GM21367 (cell line): ENCODE results near the gene RAET1E.

Source experiments
- ATAC-seq: cut with Tn5 transposase; IDR thresholded peaks from one replicate; pipeline ENCODE4 v1.9.1; 2021; ENCODE audit not compliant: unreplicated experiment

RAET1E gene

DNA sequence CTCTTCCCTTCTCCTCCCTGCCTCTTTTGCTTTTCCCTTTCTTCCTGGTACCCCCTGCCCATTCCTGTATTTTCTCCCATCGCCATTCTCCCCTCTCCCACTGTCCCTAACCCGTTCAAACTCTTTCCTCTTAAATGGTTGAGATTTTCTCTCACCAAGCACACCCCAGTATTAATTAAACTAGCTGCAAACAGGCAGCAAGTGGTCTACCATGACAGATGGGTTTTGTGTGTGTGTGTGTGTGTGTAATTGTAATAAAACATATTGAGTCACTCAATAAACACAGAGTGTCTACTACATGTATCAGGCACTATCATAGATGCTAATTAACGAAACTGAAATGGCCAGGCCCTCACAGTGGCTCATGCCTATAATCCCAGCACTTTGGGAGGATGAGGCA lies 6.7 kb downstream of the RAET1E start:
- no peak for ATAC-seq

DNA sequence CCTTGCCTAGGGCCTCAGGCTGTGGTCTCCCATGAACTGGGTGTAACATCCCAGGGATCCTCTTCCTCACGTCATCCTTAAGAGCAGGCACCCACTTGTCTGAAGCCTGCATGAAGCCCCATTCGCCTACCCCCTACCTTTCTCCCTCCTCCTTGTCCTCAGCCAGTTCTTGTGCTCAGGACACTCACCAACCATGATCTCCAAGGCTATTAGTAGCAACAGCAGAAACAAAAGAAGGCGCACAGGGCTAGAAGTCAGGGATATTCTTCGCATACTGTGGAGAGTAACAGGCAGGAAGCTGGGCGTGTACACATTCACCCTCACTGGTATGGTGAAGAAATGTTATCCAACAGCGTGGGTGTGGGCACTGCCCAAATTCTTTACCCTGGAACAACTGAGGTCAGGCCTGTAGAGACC lies 7.3 kb downstream of the RAET1E start:
- no peak for ATAC-seq

DNA sequence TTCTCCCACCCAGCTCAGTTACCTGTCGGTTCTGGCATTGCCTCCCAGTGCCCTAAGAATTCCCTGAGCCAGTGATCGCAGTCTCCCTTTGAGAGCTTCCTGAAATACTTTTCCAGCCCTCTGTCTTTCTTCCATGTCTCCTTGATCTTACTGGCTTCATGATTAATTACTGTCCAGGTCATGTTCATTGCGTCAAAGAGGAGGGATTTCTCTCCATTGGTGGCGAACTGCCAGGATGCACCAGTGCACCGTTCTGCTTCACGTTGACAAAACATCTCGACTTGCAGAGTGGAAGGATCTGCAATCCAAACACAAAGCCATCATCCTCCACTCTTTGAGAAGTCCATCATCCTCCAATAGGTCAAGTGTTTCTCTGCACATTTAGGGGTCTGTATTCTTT lies 8.6 kb downstream of the RAET1E start:
- no peak for ATAC-seq

DNA sequence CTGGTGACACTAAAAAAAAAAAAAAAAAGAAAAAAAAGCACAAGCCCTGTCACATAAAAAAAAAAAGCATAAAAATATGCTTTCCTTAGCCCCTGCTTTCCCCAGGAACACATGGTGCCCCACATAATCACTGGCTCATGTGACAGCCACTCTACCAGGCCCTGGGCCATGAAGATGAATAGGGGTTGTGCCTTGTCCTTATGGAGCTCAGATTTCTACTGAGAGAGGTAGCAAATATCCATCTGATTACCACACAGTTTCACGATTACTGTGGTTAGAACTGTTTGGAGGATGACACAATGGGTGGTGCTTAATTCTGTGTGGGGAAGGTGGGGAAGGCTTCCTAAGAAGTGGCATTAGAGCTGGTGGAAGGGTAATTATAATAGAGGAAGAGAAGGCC lies 9.3 kb downstream of the RAET1E start:
- no peak for ATAC-seq

DNA sequence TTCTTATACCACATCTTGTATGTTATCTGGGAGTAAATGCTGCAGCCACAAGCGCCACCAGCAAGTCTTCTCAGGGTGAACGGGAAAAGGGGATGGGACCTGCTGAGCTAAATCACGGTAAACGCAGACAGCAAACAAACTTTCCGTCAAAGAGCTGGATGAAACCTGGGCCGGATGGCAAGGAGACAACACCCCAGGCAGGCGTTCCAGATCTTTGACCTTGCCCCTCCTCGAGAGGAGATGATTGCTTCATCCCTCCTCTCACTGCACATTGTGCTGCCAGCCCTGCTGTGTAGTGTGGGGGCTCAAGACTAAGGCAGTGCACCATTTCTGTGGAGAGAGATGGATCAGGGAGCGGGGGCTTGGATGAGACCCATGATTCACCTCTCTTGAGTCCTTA lies 9.8 kb downstream of the RAET1E start:
- ATAC-seq, result no peak

DNA sequence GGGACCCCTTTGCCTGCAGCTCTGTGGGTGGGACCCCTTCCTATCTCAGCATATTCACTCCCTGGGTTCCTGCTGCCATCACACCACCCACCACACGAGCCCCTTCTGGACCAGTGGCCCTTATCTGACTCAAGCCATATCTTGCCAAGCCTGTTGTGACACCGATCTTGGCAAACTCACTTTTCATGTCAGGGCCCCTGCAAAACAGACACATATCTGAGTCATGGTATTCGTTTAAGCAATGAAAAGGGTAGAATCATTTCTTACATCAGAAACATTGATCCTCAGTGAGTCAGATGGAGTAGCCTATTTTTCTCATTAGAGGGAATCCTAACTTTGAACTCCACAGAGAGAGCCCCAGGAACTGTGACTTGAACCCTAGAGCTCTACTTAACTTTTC lies 10.6 kb downstream of the RAET1E start:
- ATAC-seq, result no peak

DNA sequence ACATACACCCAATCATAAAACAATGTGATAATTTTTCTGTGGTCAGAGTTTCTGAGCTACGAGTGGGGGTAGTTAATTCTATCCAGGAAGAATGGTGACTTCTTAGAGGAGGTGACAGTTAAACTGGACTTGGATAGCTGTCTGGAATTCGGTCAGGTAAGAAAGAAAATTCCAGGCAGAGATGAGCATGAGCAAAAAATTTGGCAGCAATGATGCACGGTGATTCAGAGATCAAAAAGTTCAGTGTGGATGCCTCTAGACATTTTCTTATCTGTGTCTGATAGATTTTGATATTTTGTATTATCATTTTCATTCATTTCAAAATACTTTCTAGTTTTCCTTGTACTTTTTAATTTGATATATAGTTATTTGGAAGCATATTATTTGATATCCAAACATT lies 12.0 kb downstream of the RAET1E start:
- no peak for ATAC-seq

DNA sequence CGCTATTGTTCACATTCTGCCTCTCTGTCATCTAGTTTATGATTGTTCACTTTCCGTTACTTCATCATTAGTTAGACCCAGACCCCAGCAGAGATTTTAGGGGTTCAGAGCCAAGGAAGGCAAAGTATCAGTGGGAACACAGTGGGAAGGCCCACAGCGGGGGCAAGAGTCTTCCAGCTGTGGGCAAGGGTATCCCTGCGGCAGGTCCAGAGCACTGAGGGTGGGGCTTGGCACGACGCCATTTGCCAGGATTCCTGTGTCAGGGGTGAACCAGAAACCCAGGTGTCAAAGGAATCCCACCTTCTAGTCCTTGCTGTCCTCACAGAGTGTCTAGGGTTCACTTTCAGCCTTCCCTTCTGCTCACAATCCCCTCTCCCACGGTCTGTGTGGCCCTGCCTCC lies 13.3 kb downstream of the RAET1E start:
- ATAC-seq, result no peak

DNA sequence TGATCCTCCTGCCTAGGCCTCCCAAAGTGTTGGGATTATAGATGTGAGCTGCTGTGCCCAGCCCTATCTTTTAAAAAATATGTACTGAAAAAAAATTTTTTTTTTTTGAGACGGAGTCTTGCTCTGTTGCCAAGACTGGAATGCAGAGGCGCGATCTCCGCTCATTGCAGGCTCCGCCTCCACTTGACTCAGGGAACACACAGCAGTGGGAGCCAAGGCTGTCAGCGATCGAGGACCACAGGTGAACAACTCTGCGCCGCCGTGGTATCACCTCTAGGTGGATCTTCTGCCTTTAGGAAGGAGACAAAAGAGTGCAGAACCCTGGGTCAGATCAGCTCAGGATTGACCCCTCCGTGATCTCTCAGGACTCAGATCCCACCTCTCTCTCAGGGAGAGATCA lies 13.7 kb downstream of the RAET1E start:
- ATAC-seq, result no peak

DNA sequence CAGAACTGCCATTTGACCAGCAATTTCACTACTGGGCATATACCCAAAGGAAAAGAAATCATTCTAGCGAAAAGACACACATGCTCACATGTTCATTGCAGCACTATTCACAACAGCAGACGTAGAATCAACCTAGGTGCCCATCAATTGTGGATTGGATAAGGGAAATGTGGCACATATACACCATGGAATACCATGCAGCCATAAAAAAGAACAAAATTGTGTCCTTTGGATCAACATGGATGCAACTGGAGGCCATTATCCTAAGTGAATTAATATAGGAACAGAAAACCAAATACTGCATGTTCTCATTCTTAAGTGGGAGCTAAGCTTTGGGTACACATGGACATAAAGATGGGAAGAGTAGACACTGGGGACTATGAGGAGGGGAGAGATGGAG lies 16.1 kb downstream of the RAET1E start:
- ATAC-seq, result no peak

DNA sequence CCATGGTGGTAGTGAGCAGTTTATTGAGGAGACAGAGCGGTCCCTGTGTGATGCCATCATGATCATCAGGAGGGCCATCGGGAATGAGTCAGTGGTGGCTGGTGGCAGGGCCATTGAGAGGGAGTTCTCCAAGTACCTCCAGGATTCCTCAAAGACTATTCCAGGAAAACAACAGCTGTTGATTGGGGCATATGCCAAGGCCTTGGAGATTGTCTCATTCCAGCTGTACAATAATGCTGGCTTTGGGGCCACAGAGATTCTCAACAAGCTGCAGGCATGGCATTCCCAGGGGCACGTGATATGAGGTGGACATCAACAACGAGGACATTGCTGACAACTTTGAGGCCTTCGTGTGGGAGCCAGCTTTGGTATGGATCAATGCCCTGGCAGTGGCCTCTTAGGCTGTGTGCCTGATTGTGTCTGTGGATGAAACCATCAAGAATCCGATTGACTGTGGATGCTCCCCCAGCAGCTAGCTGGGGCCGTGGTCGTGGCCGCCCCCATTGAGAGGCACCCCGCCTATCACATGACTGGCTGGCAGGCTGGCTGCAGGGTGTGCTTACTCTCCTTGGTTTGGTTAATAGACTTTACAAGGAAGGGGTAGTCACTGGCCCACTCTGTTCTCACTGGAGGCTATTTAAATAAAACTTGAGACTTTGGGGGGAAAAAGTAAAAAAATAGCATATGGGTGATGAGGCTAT lies 16.7 kb downstream of the RAET1E start:
- ATAC-seq, result no peak

DNA sequence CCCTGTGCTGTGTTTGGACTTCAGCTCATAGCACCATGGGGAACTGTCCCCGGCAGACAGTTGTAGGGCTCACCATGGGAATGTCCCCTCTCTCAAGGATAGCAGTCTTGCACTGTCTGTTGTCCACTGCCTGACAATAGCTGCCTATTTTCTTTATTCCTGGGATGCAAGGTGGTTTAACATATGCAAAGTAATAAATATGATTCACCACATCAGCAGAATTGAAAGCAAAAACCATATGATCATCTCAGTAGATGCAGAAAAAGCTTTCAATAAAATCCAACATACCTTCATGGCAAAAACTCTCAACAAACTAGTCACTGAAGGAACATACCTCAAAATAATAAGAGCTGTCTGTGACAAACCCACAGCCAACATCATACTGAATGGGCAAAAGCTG lies 20.3 kb downstream of the RAET1E start:
- ATAC-seq, result no peak

DNA sequence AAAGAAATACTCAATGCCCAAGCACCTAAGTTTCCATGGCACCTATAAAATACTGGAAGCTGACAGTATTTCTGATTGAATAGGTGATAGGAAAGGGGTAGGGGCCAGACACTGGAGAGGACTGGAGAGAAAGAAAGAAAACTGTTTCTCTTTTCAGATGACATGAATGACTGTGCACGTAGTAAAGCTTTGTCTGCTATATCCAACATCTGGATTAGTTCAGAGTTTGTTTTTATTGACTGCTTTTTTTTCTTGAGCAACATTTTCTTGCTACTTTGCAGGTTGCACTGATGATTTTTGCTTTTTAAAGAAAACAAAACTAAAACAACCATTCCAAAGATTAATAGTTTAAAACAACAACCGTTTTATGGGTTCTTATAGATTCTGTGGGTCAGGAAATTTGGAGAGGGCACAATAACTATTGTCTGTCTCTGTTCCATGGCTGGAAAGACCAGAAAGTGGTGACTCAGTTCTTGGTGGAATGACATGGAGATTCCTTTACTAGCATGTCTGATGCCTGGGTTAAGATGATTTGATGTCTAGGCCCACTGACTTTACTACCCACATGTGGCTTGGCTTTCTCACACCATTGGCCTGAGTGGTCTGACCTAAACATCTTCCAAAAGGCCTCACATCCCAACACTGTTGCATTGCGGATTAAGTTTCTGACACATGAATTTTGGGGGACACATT lies 21.5 kb downstream of the RAET1E start:
- ATAC-seq, result no peak

DNA sequence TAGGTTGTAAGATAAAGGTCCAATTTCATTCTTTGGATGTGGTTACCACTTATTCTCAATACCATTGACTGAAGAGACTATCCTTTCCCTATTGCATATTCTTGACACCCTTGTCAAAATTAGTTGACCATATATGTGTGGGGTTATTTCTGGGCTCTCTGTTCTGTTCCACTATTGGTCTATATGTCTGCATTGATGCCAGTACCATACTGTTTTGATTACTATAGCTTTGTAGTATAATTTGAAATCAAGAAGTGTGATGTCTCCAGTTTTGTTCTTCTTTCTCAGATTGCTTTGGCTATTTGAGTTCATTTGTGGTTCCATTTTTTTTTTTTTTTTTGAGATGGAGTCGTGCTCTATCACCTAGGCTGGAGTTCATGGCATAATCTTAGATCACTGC lies 25.7 kb downstream of the RAET1E start:
- ATAC-seq, result no peak

DNA sequence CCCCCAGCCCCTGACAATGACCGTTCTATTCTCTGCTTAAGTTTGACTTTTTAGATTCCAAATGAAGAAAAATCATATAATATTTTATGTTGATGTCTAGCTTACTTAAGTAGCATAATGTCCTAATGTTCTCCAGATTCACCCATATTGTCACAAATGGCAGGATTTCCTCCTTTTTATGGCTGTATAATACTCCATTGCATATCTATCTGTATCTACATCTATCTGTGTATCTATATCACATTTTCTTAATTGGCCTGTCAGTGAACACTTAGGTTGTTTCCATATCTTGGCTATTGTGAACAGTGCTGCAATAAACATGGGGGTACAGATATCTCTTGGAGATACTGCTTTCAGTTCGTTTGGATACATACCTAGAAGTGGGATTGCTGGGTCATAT lies 26.7 kb downstream of the RAET1E start:
- no peak for ATAC-seq

DNA sequence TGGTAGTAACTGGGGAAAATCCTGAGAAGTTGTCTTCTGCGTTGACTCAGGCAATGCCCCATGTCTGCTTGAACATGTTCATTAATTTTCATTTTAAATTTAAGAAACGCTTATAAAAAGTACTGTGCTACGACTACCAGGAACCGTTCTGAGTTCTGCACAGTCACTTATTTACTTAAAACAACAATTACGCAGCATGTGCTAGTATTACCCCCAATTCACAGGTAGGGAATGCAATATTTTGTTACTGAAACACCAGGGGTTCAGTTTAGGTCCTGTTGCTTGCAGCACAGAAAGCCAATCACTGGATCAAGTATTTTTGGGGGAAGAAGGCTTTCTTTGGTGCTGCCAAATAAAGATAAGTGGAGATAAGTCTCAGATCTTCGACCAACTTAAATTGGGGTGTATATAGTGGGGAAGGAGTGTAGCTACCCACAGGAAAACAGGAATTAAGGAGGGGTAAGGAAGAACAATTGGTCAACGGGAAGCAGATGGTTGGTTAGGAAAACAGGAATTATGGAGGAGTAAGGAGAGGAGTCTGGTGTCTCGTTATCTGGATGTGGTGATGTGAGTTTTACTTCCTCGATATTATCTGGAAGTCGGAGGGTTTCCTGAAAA lies 28.5 kb downstream of the RAET1E start:
- ATAC-seq, result no peak

DNA sequence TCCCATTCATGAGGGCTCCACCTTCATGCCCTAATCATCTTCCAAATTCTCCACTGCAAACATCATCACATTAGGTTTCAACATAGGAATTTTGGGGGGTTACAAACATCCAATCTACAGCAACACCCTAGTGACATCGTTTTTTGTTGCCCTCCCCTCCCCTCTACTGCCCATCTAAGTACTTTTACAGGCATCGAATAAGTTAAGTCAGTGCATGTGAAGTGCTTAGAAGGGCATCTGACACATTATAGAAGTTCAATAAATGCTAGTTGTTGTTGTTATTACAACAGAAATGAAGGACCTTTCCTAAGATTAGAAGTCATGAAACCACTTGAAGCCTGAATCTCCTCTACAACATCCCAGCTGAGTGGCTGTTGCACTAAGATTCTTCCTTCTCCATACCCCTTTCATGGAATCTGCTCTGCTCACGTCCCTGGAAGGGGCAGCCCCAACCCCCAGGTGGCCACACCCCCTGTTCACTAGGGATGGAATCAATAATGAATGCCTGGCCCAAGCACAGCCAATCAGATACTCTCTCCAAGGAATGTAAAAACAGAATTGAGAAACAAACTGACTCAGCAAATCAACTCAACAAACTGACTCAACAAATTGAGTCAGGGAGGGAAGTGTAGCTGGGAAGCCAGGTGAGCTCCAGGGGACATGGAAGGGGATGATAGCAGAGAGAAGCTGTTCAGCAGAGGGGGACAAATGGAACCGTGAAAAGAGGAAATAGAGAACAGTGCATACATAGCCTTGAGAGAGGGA lies 29.9 kb downstream of the RAET1E start:
- ATAC-seq, result no peak

DNA sequence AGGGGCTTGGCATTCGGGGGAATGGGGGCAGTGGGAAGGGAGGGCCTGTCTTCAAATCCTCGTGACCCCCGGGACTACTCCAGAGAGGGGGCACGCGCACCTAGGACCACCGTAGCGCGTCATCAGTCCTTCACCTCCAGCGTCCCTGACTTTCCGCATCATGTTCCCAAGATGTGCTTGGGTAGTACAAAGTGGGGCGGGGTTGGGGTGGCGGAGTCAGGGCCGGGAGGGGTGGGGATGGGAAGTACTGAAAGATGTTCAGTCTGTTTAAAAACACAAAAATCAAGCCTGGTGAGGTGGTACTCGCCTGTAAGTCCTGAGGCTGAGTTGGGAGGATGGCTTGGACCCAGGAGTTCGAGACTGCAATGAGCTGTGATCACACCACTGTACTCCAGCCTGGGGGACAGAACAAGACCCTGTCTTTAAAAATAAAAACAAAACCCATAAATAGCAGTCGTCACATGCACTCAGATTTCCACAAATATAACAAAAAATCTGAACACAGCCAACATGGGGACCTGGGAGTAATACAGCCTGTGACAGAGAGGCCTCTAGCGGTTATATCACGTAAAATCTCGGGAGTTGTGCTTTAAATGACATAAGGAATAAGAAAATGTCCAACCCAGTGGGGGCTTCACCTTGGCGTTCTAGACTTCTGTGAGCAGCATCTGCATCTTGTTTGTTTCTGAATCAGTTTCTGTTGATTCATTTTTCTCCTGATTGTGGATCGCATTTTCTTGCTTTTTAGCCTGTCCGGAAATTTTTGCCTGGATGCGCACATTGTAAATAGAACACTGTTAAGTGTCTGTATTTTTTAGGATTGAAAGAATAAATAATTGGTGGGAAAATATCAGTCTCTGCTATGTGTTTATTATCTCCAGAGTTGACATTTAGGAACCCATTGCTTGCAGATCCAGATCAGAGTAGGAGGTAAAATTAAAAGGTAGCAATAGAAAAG lies 33.1 kb downstream of the RAET1E start:
- no peak for ATAC-seq

DNA sequence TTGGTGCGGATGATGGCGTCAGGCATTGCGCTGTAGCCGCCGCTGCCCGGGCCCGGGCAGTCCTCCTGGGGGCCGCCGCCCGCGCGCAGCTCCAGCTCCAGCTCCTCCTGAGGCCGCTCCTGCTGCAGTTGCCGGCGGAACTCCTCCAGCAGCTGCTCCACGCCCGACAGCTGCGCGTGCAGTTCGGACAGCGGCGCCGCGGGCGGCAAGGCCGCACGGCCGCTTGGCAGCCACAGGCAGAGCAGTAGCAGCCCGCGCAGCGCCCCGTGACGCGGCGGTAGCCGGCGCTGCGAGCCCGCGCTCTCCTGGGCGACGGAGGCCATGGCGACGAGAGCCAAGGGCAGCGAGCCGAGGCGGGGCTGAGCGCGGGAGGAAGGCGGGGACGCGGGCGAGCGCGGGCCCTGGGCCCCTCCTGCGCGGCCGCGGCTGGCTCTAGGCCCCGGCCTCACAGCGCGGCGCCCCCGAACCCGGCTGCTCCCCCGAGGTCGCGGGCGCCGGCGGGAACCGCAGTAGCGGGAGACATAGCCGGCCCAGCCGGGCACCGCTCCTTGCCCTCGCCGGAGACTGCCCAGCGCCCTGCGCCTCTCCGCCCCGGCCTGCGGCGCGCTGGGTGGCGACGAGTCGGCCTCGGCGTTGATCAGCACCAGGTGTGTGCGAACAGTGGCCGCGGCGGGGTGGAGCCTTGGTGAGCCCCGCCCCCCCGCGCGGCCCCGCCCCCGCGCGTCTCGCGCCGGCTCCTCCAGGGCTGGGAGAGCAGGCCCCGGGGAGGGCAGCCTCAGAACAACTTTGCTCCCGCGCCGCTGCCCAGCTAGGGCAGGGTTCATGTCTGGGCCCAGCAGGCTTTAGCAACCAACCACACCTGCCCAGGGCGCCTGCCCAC lies 34.0 kb downstream of the RAET1E start, which contains the start of gene LRP11:
LRP11 (minus strand) TSS at position 662 of the 880 bp plus-strand sequence; CDS start at position 323, 339 bp downstream.
- ATAC-seq, result peak; percentile 65
